A549 (cell line): ENCODE data around the gene ZWILCH. TPM values are rescaled to one million over a fixed set of nuclear protein-coding genes. Genes with fewer than 3 reads are reported as not detected.

Source experiments
- ATAC-seq, 2 experiments: fragments of 200-7000 bp in 1 of 2; fragments of >200 bp in 1 of 2; cut with Nextera tagmentation in 1 of 2; cut with Tn5 transposase in 1 of 2; 3 replicates each; pipeline versions ENCODE4 v1.8.0 to v1.9.1; 2018 to 2020; ENCODE audit warnings: mild to moderate bottlenecking in 1 of 2, moderate library complexity in 1 of 2
- CTCF ChIA-PET: fragments of 300-600 bp; sonication (Branson Sonifier 250); formaldehyde crosslinking; extraction: SDS; loops from one replicate; lab custom pipeline; 2021; ENCODE audit warnings: antibody characterized with exemption, inconsistent platforms; lab: Yijun Ruan, JAX
- POLR2A ChIA-PET: fragments of 350-600 bp; formaldehyde crosslinking; extraction: SDS; loops from one replicate; lab custom pipeline; 2021; ENCODE audit warnings: antibody characterized with exemption, inconsistent platforms; lab: Yijun Ruan, JAX
- DNase-seq, 2 experiments: peaks; one replicate each; pipeline versions ENCODE4 v3.0.0 to v3.0.0-alpha.2; 2011 to 2016; ENCODE audit warnings: low read depth in 1 of 2, low spot score in 1 of 2
- FAIRE-seq: peaks from 2 replicates; lab custom pipeline; 2011; peaks lifted over from hg19 to GRCh38; lab: Jason Lieb, UNC
- H3K27ac ChIP-seq, 2 experiments: fragments of >200 bp; sonication (Bioruptor Twin); formaldehyde crosslinking; 3 replicates each; pipeline ENCODE4 v1.5.1; 2016 to 2017
- H3K4me1 ChIP-seq: fragments of >200 bp; sonication (Bioruptor Twin); formaldehyde crosslinking; 3 replicates; pipeline ENCODE4 v1.6.1; 2016
- H3K4me2 ChIP-seq: fragments of >200 bp; sonication (Bioruptor Twin); formaldehyde crosslinking; 3 replicates; pipeline ENCODE4 v1.6.1; 2016
- H3K4me3 ChIP-seq: fragments of >200 bp; sonication (Bioruptor Twin); formaldehyde crosslinking; 3 replicates; pipeline ENCODE4 v1.5.1; 2016
- H3K9me3 ChIP-seq: fragments of >200 bp; sonication (Bioruptor Twin); formaldehyde crosslinking; 3 replicates; pipeline ENCODE4 v1.6.1; 2016
- BHLHE40 ChIP-seq: IDR thresholded peaks from 2 replicates; pipeline ENCODE4 v1.6.1; 2012; ENCODE audit warnings: low read depth, low read length, inconsistent platforms
- CEBPB ChIP-seq, 2 experiments: fragments of >200 bp in 1 of 2; sonication (Bioruptor Twin) in 1 of 2; formaldehyde crosslinking in 1 of 2; IDR thresholded peaks; 2 replicates each; pipeline ENCODE4 v1.6.1; 2012 to 2016
- CHD2 ChIP-seq: fragments of 150-350 bp; IDR thresholded peaks from 2 replicates; pipeline ENCODE4 v1.6.1; 2014; ENCODE audit warnings: low read length; ENCODE audit not compliant: partially characterized antibody
- FOSL2 ChIP-seq, 2 experiments: fragments of 450-650 bp in 1 of 2; fragments of >200 bp in 1 of 2; sonication (Bioruptor Twin) in 1 of 2; formaldehyde crosslinking; IDR thresholded peaks; 2 replicates each; pipeline versions ENCODE4 v1.5.0 to v1.6.1; 2016 to 2020; ENCODE audit warnings: mild to moderate bottlenecking in 1 of 2, moderate library complexity in 1 of 2
- MYC ChIP-seq: IDR thresholded peaks from 2 replicates; pipeline ENCODE4 v1.6.1; 2012; ENCODE audit warnings: mild to moderate bottlenecking, inconsistent platforms, low read length, improper control_type of control experiment, borderline replicate concordance
- NFE2L2 ChIP-seq: fragments of 150-350 bp; conservative IDR thresholded peaks from 2 replicates; pipeline ENCODE4 v1.6.1; 2014; ENCODE audit warnings: low read length
- NR3C1 ChIP-seq: fragments of >200 bp; sonication (Bioruptor Twin); formaldehyde crosslinking; IDR thresholded peaks from 3 replicates; pipeline ENCODE4 v1.6.1; 2017
- RARB ChIP-seq: fragments of 250-450 bp; sonication (Bioruptor Pico); IDR thresholded peaks from 2 replicates; pipeline ENCODE4 v1.8.0; 2021; ENCODE audit warnings: mild to moderate bottlenecking, moderate library complexity
- WGBS: methylation state at CpG from one replicate; pipeline ENCODE4 v1.1.6; 2017; ENCODE audit errors: missing lambda C conversion rate; 5-methylcytosine and 5-hydroxymethylcytosine counted together
- polyA plus RNA-seq, 4 experiments: library from polyadenylated mRNA; depleted of rRNA in 3 of 4; stranded (reverse); fragments of >200 nt; fragmentation: RNase III in 1 of 4; extraction: RNeasy Plus Mini Kit Qiagen cat#74134 plus additional on column Dnase treatment in 1 of 4; gene quantifications; 2 replicates in 3 of 4; 3 replicates in 1 of 4; pipeline ENCODE4 v1.2.3, GENCODE V29; 2011 to 2017
- small RNA-seq, 6 experiments: library from RNA; depleted of rRNA; stranded (forward); fragments of <200 nt; gene quantifications; one replicate each; pipeline ENCODE3, GENCODE V24; 2012
- TF ChIP-seq, protein P1 (sequence below): fragments of 250-450 bp; sonication (Bioruptor Pico); IDR thresholded peaks from 2 replicates; pipeline ENCODE4 v1.5.0; 2021; ENCODE audit warnings: mild to moderate bottlenecking, moderate library complexity, borderline replicate concordance

Gene ZWILCH
- polyA plus RNA-seq, 2 of the 4 experiments (the other 2 are of a cell fraction): 49.4 to 70.9 TPM

DNA sequence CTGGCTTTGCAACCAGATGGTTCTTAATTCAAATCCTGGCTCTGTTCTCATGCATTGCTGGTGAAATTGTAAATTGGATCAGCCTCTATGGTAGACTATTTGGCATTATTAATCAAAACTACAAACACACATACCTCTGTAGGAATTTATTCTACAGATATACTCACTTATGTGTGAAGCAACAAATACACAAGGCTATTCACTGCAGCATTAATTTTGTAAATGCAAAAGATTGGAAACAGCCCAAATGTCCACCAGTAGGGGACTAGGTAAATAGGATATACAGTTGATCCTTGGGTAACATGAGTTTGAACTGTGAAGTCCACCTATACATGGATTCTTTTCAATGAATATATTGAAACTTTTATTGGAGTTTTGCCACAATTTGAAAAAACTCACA lies 90.2 kb downstream of the ZWILCH start:
- FAIRE-seq: no peak
- no peak for DNase-seq

GRCh38 chr15:66595931-66596545 lies 90.9 kb downstream of the ZWILCH start:
- 0 out of 2 replicates have a peak, but pooled peaks have one; percentile 4 for TF ChIP-seq FOSL2 (IDR thresholded peaks at IDR 0.05)
- no peak for TF ChIP-seq FOSL2 (CRISPR knock-in tag; IDR thresholded peaks at IDR 0.05)
- TF ChIP-seq RARB (CRISPR knock-in tag): no peak
- DNase-seq: no peak
- ChIA-PET POLR2A (no interaction called here), CTCF (interaction anchor here (0.5 to 1.0 kb wide), 8 partner anchors 10 to 1266 kb away, joined by 3 to 4 read pairs (median 3); no protein-coding TSS in a partner anchor)
- peaks cover 8% of the 10 kb centered on the region for H3K4me1 ChIP-seq
- H3K4me2 ChIP-seq: peak overlapping the region; percentile 1; the same call in 1 of the 3 replicates
- ATAC-seq: peak in 1 of 2 experiments; percentile 14; a peak in 1 of 6 replicates
- no peak overlapping the region for H3K4me3 ChIP-seq
- FAIRE-seq: no peak
- no peak overlapping the region for H3K27ac ChIP-seq
- 34% methylated on average over 8 of the region's 8 CpGs for WGBS
- H3K9me3 ChIP-seq: no peaks in the 10 kb centered on the region

More for the DNA sequence above, 90.2 kb downstream of the ZWILCH start:
- ChIA-PET POLR2A (no interaction called here), CTCF (interaction anchor here (1.0 kb wide), 1 partner anchor 10 kb away, joined by 3 read pairs; no protein-coding TSS in a partner anchor)
- no peaks in the 10 kb centered on the region for H3K9me3 ChIP-seq
- no peak overlapping the region for H3K4me2 ChIP-seq
- no peak for ATAC-seq
- H3K27ac ChIP-seq: no peak overlapping the region
- peaks cover 8% of the 10 kb centered on the region for H3K4me1 ChIP-seq
- no peak for TF ChIP-seq BHLHE40
- no peak for TF ChIP-seq NFE2L2
- no peak overlapping the region for H3K4me3 ChIP-seq

DNA sequence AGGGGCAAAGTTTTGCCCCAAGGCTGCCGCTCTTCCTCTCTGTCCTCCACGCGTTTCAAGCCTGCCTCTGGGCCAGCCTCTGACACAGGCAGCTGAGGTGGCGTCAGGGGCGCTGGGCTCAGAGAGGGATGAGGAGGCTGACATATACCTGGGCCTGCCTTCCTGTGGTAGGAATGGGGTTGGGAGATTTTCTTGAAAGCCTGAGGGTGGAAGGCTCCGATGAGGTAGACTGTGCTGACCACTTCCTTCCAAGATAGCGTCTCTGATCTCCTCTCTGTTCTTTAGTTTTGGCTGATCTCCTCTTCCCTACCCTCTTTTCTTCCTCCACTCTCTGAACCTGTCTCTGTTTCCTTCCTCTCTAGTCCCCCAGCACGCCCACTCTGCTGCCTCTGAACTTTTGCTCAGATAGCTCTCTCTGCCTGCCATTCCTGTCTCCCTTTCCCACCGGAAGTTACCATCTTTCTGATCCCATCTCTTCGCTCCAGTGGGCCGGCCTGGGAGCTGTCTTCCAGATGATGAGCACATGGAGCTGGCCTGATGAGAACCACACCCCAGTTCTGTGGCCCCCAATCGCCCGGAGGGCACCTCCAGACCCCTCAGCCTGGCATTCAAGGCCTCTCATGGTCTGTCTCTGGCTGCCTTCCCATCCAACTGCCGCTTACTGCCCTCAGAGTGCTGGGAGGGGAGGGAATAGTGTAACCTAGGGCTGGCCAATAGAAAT lies 93.1 kb downstream of the ZWILCH start:
- DNase-seq (no peak), ATAC-seq (no peak), FAIRE-seq (no peak)
- H3K27ac ChIP-seq: no peak overlapping the region
- no peak overlapping the region for H3K4me2 ChIP-seq
- peaks cover 8% of the 10 kb centered on the region for H3K4me1 ChIP-seq
- WGBS: 81% methylated on average over 14 of the region's 14 CpGs
- H3K4me3 ChIP-seq: no peak overlapping the region
- CTCF ChIA-PET: interaction anchor here (1.1 to 12.5 kb wide), 3 partner anchors 31 to 255 kb away, joined by 3 to 148 read pairs (median 5); no protein-coding TSS in a partner anchor
- TF ChIP-seq CEBPB (IDR thresholded peaks at IDR 0.05): no peak
- no peak for TF ChIP-seq MYC
- TF ChIP-seq, protein P1, sequence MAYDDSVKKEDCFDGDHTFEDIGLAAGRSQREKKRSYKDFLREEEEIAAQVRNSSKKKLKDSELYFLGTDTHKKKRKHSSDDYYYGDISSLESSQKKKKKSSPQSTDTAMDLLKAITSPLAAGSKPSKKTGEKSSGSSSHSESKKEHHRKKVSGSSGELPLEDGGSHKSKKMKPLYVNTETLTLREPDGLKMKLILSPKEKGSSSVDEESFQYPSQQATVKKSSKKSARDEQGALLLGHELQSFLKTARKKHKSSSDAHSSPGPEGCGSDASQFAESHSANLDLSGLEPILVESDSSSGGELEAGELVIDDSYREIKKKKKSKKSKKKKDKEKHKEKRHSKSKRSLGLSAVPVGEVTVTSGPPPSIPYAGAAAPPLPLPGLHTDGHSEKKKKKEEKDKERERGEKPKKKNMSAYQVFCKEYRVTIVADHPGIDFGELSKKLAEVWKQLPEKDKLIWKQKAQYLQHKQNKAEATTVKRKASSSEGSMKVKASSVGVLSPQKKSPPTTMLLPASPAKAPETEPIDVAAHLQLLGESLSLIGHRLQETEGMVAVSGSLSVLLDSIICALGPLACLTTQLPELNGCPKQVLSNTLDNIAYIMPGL: no peak
- TF ChIP-seq NR3C1: no peak
- no peak for TF ChIP-seq CHD2
- TF ChIP-seq BHLHE40: no peak
- no peaks in the 10 kb centered on the region for H3K9me3 ChIP-seq
- POLR2A ChIA-PET: no interaction called here

Small RNA genes lying within 50 kb of the gene (small RNA-seq; reads per million reads assigned to genes)
- gene MIR4512 (0 to 4.8 (median 0.65) reads per million in 6 experiments), gene RF01159 (0 reads per million in 6 experiments), gene SNORD16 (0 reads per million in 6 experiments), gene SNORD18A (0 reads per million in 6 experiments), gene SNORD18B (0 reads per million in 6 experiments), gene SNORD18C (0 reads per million in 6 experiments)

Other genes with a start within 250 kb of the ZWILCH start
- 64.3 and 74.9 TPM in 2 replicates for gene DIS3L, start 211.8 kb upstream of the ZWILCH start, polyA plus RNA-seq (2011; rRNA removed)
- gene DIS3L, start 211.8 kb upstream of the ZWILCH start, polyA plus RNA-seq (2017; fragmentation: RNase III; extraction: RNeasy Plus Mini Kit Qiagen cat#74134 plus additional on column Dnase treatment): 43.6 to 47.9 TPM (median 44.6 TPM) in 3 replicates
- gene TIPIN, start 148.6 kb upstream of the ZWILCH start, polyA plus RNA-seq (2011; rRNA removed): 23.7 and 37.4 TPM in 2 replicates
- 28.2 to 37.0 TPM (median 28.4 TPM) in 3 replicates for gene TIPIN, start 148.6 kb upstream of the ZWILCH start, polyA plus RNA-seq (2017; fragmentation: RNase III; extraction: RNeasy Plus Mini Kit Qiagen cat#74134 plus additional on column Dnase treatment)
- 30.3 and 34.3 TPM in 2 replicates for gene MAP2K1, start 118.4 kb upstream of the ZWILCH start, polyA plus RNA-seq (2011; rRNA removed)
- 39.6 to 41.9 TPM (median 40.0 TPM) in 3 replicates for gene MAP2K1, start 118.4 kb upstream of the ZWILCH start, polyA plus RNA-seq (2017; fragmentation: RNase III; extraction: RNeasy Plus Mini Kit Qiagen cat#74134 plus additional on column Dnase treatment)
- gene SNAPC5, start 7.6 kb upstream of the ZWILCH start, polyA plus RNA-seq (2011; rRNA removed): 70.5 and 84.9 TPM in 2 replicates
- gene SNAPC5, start 7.6 kb upstream of the ZWILCH start, polyA plus RNA-seq (2017; fragmentation: RNase III; extraction: RNeasy Plus Mini Kit Qiagen cat#74134 plus additional on column Dnase treatment): 78.7 to 85.1 TPM (median 80.9 TPM) in 3 replicates
- 6,042 and 6,957 TPM in 2 replicates for gene RPL4, start 471 bp upstream of the ZWILCH start, polyA plus RNA-seq (2011; rRNA removed)
- 4,068 to 4,549 TPM (median 4,330 TPM) in 3 replicates for gene RPL4, start 471 bp upstream of the ZWILCH start, polyA plus RNA-seq (2017; fragmentation: RNase III; extraction: RNeasy Plus Mini Kit Qiagen cat#74134 plus additional on column Dnase treatment)
- not detected in 2 replicates for gene LCTL, start 60.7 kb downstream of the ZWILCH start, polyA plus RNA-seq (2011; rRNA removed)
- gene LCTL, start 60.7 kb downstream of the ZWILCH start, polyA plus RNA-seq (2017; fragmentation: RNase III; extraction: RNeasy Plus Mini Kit Qiagen cat#74134 plus additional on column Dnase treatment): 0.05 TPM in 1 of 3 replicates, not detected in the others
- 9.6 and 14.0 TPM in 2 replicates for gene SMAD6, start 196.9 kb downstream of the ZWILCH start, polyA plus RNA-seq (2011; rRNA removed)
- gene SMAD6, start 196.9 kb downstream of the ZWILCH start, polyA plus RNA-seq (2017; fragmentation: RNase III; extraction: RNeasy Plus Mini Kit Qiagen cat#74134 plus additional on column Dnase treatment): 40.5 to 46.7 TPM (median 46.6 TPM) in 3 replicates